GM18870 (cell line): ENCODE measurements around the gene FKBP8.

Source experiments
- ATAC-seq: cut with Tn5 transposase; IDR thresholded peaks from one replicate; pipeline ENCODE4 v1.9.1; 2021; ENCODE audit warnings: moderate library complexity; ENCODE audit not compliant: unreplicated experiment

FKBP8 gene

GRCh38 chr19:18487576-18488402 is 55.6 kb downstream of the FKBP8 start:
- no peak for ATAC-seq

- no peak for ATAC-seq
Observed at GRCh38 chr19:18486746-18487145, 56.6 kb downstream of the FKBP8 start.

- no peak for ATAC-seq
Observed at GRCh38 chr19:18484992-18485391, 58.4 kb downstream of the FKBP8 start.

- ATAC-seq, result no peak
Observed at GRCh38 chr19:18483119-18483890, 60.1 kb downstream of the FKBP8 start.
